ENCODE data around the gene HELB. TPM values are rescaled to one million over a fixed set of nuclear protein-coding genes. Genes with fewer than 3 reads are reported as not detected.

HELB gene
- polyA plus RNA-seq, 2 of the 4 experiments (the other 2 are of a cell fraction): 1.1 to 5.6 TPM

DNA sequence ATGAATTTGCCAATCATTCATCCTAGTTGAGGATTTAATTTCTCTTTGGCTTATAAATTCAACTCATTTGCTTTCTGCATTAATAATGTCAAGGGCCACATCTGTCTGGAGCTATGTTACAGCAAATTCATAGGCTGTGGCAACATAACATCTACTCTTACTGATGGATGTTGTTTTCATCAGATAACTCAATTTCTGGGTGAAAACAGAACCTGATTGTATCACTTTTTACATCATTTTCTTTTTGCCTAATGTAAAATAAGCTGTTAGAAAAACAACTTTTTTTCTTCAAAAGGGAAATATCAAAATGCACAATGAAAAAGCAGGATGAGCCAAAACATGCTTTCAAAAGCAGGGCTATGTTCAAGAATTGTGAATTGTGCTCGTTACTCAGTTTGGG lies 73.3 kb downstream of the HELB start:
- WGBS (ENCODE audit: missing lambda C conversion rate): 53% methylated on average over 1 of the region's 1 CpG
- peak; percentile 39 for FAIRE-seq
- Histone ChIP-seq H3K4me2 (no peak overlapping the region), H3K27ac (no peak overlapping the region), H3K4me1 (no peaks in the 10 kb centered on the region), H3K4me3 (no peak overlapping the region), H3K9me3 (no peaks in the 10 kb centered on the region)
- no peak for DNase-seq (ENCODE audit: low read depth in 1 of 2, low spot score in 1 of 2)
- no peak for ATAC-seq
- CTCF ChIA-PET: interaction anchor here (0.7 kb wide), 1 partner anchor 14 kb away, joined by 3 read pairs; no protein-coding TSS in a partner anchor
- TF ChIP-seq GATA3 (IDR thresholded peaks at IDR 0.05; ENCODE audit: borderline replicate concordance): no peak
- no peak for TF ChIP-seq SMC3 (IDR thresholded peaks at IDR 0.05)
- no peak for TF ChIP-seq MYC (IDR thresholded peaks at IDR 0.05; ENCODE audit: borderline replicate concordance, low read length)
- no peak for TF ChIP-seq CTCF (IDR thresholded peaks at IDR 0.05)
- TF ChIP-seq POLR2AphosphoS2 (conservative IDR thresholded peaks at IDR 0.05; ENCODE audit: low read length): no peak
- TF ChIP-seq RNF2 (IDR thresholded peaks at IDR 0.05; ENCODE audit: borderline replicate concordance, low read depth): no peak
- no peak for TF ChIP-seq RCOR1 (IDR thresholded peaks at IDR 0.05; ENCODE audit: low read depth, low read length)
- POLR2A ChIA-PET: interaction anchor here (1.0 kb wide), 1 partner anchor 206 kb away, joined by 3 read pairs; the partner anchor contains the start of gene TMBIM4

DNA sequence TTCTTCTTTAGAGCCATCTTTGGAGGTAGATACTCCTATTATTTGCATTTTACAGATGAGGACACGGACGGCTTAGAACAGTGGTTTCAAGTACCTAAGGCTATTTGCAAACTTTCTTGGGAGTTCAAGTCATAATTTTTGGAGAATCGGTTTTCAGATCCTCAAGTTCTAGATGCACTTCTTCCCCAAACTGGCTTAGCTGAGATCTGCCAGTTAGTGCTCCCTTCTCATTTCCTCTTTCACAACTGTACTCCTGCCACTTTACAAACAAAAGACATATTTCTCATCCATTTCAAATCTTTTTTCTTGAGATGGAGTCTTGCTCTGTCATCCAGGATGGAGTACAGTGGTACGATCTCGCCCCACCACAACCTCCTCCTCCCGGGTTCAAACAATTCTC lies 77.3 kb downstream of the HELB start:
- POLR2A ChIA-PET: no interaction called here
- 73% methylated on average over 6 of the region's 6 CpGs for WGBS (ENCODE audit: missing lambda C conversion rate)
- ATAC-seq (no peak), FAIRE-seq (no peak), DNase-seq (ENCODE audit: low read depth in 1 of 2, low spot score in 1 of 2) (no peak)
- H3K27ac ChIP-seq: no peak overlapping the region
- H3K4me2 ChIP-seq: no peak overlapping the region
- TF ChIP-seq RFX5 (IDR thresholded peaks at IDR 0.05) (no peak), CHD2 (IDR thresholded peaks at IDR 0.05; ENCODE audit: low read length, partially characterized antibody) (no peak)
- H3K4me3 ChIP-seq: no peak overlapping the region
- no peaks in the 10 kb centered on the region for H3K9me3 ChIP-seq
- no peaks in the 10 kb centered on the region for H3K4me1 ChIP-seq
- CTCF ChIA-PET: no interaction called here

GRCh38 chr12:66380769-66381535 lies 78.7 kb downstream of the HELB start:
- FAIRE-seq (no peak), ATAC-seq (no peak), DNase-seq (ENCODE audit: low read depth in 1 of 2, low spot score in 1 of 2) (no peak)
- POLR2A ChIA-PET: no interaction called here
- Histone ChIP-seq H3K4me2 (no peak overlapping the region), H3K9me3 (no peaks in the 10 kb centered on the region), H3K27ac (no peak overlapping the region), H3K4me3 (no peak overlapping the region), H3K4me1 (no peaks in the 10 kb centered on the region)
- 73% methylated on average over 5 of the region's 5 CpGs for WGBS (ENCODE audit: missing lambda C conversion rate)
- TF ChIP-seq HES2 (IDR thresholded peaks at IDR 0.05) (no peak), NPAS2 (CRISPR knock-in tag; IDR thresholded peaks at IDR 0.05; ENCODE audit: borderline replicate concordance) (no peak), JUN (IDR thresholded peaks at IDR 0.05) (no peak), RARB (CRISPR knock-in tag; IDR thresholded peaks at IDR 0.05) (no peak), HOXB5 (CRISPR knock-in tag; IDR thresholded peaks at IDR 0.05) (no peak)
- CTCF ChIA-PET: no interaction called here

DNA sequence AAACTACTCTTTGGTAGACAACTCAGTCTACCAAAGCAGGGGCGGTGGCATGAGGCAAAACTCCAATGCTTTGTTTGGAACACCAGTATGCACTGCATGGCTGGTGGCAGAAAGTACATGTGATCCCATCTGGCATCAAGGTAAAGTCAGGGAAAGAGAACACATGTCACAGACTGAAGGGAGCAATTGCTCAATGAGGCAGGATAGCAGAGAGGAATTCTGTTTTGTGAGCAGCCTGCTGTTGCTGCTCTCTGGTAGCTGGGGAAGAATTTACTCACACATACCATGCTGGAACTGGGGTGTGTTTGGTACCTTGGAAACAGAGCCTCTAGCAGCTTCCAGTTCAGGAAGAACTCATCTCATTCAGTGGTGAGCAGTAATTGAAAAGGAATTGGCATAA lies 84.8 kb downstream of the HELB start:
- POLR2A ChIA-PET: no interaction called here
- no peak for TF ChIP-seq EHMT2 (IDR thresholded peaks at IDR 0.05; ENCODE audit: low read depth)
- TF ChIP-seq CHD4 (IDR thresholded peaks at IDR 0.05; ENCODE audit: borderline replicate concordance): no peak
- WGBS (ENCODE audit: missing lambda C conversion rate): 62% methylated on average over 1 of the region's 1 CpG
- Histone ChIP-seq H3K4me2 (no peak overlapping the region), H3K9me3 (peaks cover 6% of the 10 kb centered on the region; the same call in 1 of the 3 replicates), H3K4me1 (no peaks in the 10 kb centered on the region), H3K27ac (no peak overlapping the region), H3K4me3 (no peak overlapping the region)
- FAIRE-seq: no peak
- no peak for ATAC-seq
- CTCF ChIA-PET: no interaction called here
- no peak for DNase-seq (ENCODE audit: low read depth in 1 of 2, low spot score in 1 of 2)

Other genes with a start within 250 kb of the HELB start
- gene LLPH, start 171.7 kb upstream of the HELB start, polyA plus RNA-seq (2011; rRNA removed): 31.6 and 54.5 TPM in 2 replicates
- 32.4 to 35.3 TPM (median 32.5 TPM) in 3 replicates for gene LLPH, start 171.7 kb upstream of the HELB start, polyA plus RNA-seq (2017; fragmentation: RNase III; extraction: RNeasy Plus Mini Kit Qiagen cat#74134 plus additional on column Dnase treatment)
- gene TMBIM4, start 132.5 kb upstream of the HELB start, polyA plus RNA-seq (2011; rRNA removed): 80.3 and 87.4 TPM in 2 replicates
- 53.7 to 63.2 TPM (median 55.9 TPM) in 3 replicates for gene TMBIM4, start 132.5 kb upstream of the HELB start, polyA plus RNA-seq (2017; fragmentation: RNase III; extraction: RNeasy Plus Mini Kit Qiagen cat#74134 plus additional on column Dnase treatment)
- 0.25 and 0.30 TPM in 2 replicates for gene IRAK3, start 113.3 kb upstream of the HELB start, polyA plus RNA-seq (2011; rRNA removed)
- gene IRAK3, start 113.3 kb upstream of the HELB start, polyA plus RNA-seq (2017; fragmentation: RNase III; extraction: RNeasy Plus Mini Kit Qiagen cat#74134 plus additional on column Dnase treatment): 0.06 to 0.16 TPM (median 0.12 TPM) in 3 replicates